ENCODE measurements around the gene CTCFL. TPM values are rescaled to one million over a fixed set of nuclear protein-coding genes. Genes with fewer than 3 reads are reported as not detected.

CTCFL gene
- total and polyA plus RNA-seq, 10 donors, result 0.23 to 0.45 (median 0.26) TPM; not detected in 7

- Histone ChIP-seq H3K4me1 (peaks cover 0 to 9% (median 0%) of the 10 kb centered on the region in 6 donors), H3K27ac (no peak overlapping the region), H3K27me3 (replicated peaks in 1 of 7) (no peaks in the 10 kb centered on the region), H3K4me3 (no peak overlapping the region), H3K36me3 (no peaks in the 10 kb centered on the region), H3K9me3 (no peaks in the 10 kb centered on the region)
- intact Hi-C loops (cut with DNase I; ENCODE audit: low total_unique reads), result no loop called here
- no peak for DNase-seq
- TF ChIP-seq CTCF (IDR thresholded peaks at IDR 0.05 in 8 of 11, conservative IDR thresholded peaks at IDR 0.05 in 3 of 11) (no peak), POLR2A (IDR thresholded peaks at IDR 0.05) (no peak), POLR2AphosphoS5 (IDR thresholded peaks at IDR 0.05) (no peak)
- WGBS, 5 donors, result 81 to 90% (median 83%) methylated on average over 19 to 21 of the region's 21 CpGs
Observed at GRCh38 chr20:57548177-57549058, 23.5 kb upstream of the CTCFL start.

GRCh38 chr20:57546956-57547649, 22.2 kb upstream of the CTCFL start:
- H3K36me3 ChIP-seq, result no peaks in the 10 kb centered on the region
- TF ChIP-seq CTCF (IDR thresholded peaks at IDR 0.05 in 8 of 11, conservative IDR thresholded peaks at IDR 0.05 in 3 of 11), result no peak
- no peak for TF ChIP-seq POLR2A (IDR thresholded peaks at IDR 0.05)
- no peak for TF ChIP-seq POLR2AphosphoS5 (IDR thresholded peaks at IDR 0.05)
- 76 to 88% (median 83%) methylated on average over 7 to 8 of the region's 8 CpGs for WGBS, 5 donors

GRCh38 chr20:57545927-57546662, 21.2 kb upstream of the CTCFL start:
- intact Hi-C loops (cut with DNase I; ENCODE audit: low total_unique reads), result no loop called here
- 83 to 87% (median 83%) methylated on average over 12 of the region's 12 CpGs for WGBS, 5 donors
- Histone ChIP-seq H3K4me3 (no peak overlapping the region), H3K36me3 (no peaks in the 10 kb centered on the region), H3K4me1 (peaks cover 0 to 6% (median 0%) of the 10 kb centered on the region in 6 donors), H3K27ac (no peak overlapping the region), H3K27me3 (replicated peaks in 1 of 7) (no peaks in the 10 kb centered on the region), H3K9me3 (no peaks in the 10 kb centered on the region)
- no peak for DNase-seq
- TF ChIP-seq CTCF (IDR thresholded peaks at IDR 0.05 in 8 of 11, conservative IDR thresholded peaks at IDR 0.05 in 3 of 11) (no peak), POLR2AphosphoS5 (IDR thresholded peaks at IDR 0.05) (no peak), POLR2A (IDR thresholded peaks at IDR 0.05) (no peak)

More at GRCh38 chr20:57546956-57547649, 22.2 kb upstream of the CTCFL start:
- intact Hi-C loops (cut with DNase I; ENCODE audit: low total_unique reads), result no loop called here
- H3K27me3 ChIP-seq (replicated peaks in 1 of 7), result no peaks in the 10 kb centered on the region
- no peak for DNase-seq
- H3K4me1 ChIP-seq, result peaks cover 0 to 6% (median 0%) of the 10 kb centered on the region in 6 donors
- H3K9me3 ChIP-seq, result no peaks in the 10 kb centered on the region
- H3K4me3 ChIP-seq, result no peak overlapping the region
- H3K27ac ChIP-seq, result no peak overlapping the region

Measured in spleen (tissue), 11 donors.